NCI-H2227 (cell line): ENCODE data around the gene NOP14.
"Not testable (repeated sequence)": the region's sequence is repeated elsewhere in the genome, so short reads cannot be mapped to it uniquely, and the experiment has no call there.

Source experiments
- DNase-seq: peaks from one replicate; lab custom pipeline; 2025; ENCODE audit not compliant: unreplicated experiment; lab: John Stamatoyannopoulos, UW

Gene NOP14

GRCh38 chr4:2962614-2963174, 512 bp downstream of the NOP14 start:
- DNase-seq, result peak; percentile 66

GRCh38 chr4:2961811-2962441, 1.3 kb downstream of the NOP14 start:
- no peak for DNase-seq

GRCh38 chr4:2961421-2961810, 1.8 kb downstream of the NOP14 start:
- DNase-seq, result peak; percentile 10

- DNase-seq, result not testable (repeated sequence)
Measured at GRCh38 chr4:2960450-2960849, 2.8 kb downstream of the NOP14 start.

- no peak for DNase-seq
Measured at GRCh38 chr4:2958446-2958845, 4.8 kb downstream of the NOP14 start.

- not testable (repeated sequence) for DNase-seq
Measured at GRCh38 chr4:2955186-2956044, 7.8 kb downstream of the NOP14 start.

GRCh38 chr4:2954358-2955185, 8.6 kb downstream of the NOP14 start:
- DNase-seq, result no peak

- no peak for DNase-seq
Measured at GRCh38 chr4:2953496-2953895, 9.7 kb downstream of the NOP14 start.

- DNase-seq, result no peak
Measured at GRCh38 chr4:2950221-2950989, 12.8 kb downstream of the NOP14 start.

GRCh38 chr4:2949782-2950125, 13.5 kb downstream of the NOP14 start:
- no peak for DNase-seq

- no peak for DNase-seq
Measured at GRCh38 chr4:2948895-2949781, 14.1 kb downstream of the NOP14 start.

- DNase-seq, result no peak
Measured at GRCh38 chr4:2947926-2948325, 15.3 kb downstream of the NOP14 start.

GRCh38 chr4:2946812-2947600, 16.2 kb downstream of the NOP14 start:
- DNase-seq, result no peak

- DNase-seq, result not testable (repeated sequence)
Measured at GRCh38 chr4:2945619-2946604, 17.3 kb downstream of the NOP14 start.

GRCh38 chr4:2944586-2945526, 18.4 kb downstream of the NOP14 start:
- no peak for DNase-seq

- no peak for DNase-seq
Measured at GRCh38 chr4:2944091-2944482, 19.1 kb downstream of the NOP14 start.
